SU-DHL-6 (cell line): ENCODE data around the gene KRTCAP2.

Experiments used
- EZH2phosphoT487 ChIP-seq: fragments of 200-600 bp; sonication (generic), shearing (Covaris generic); conservative IDR thresholded peaks from 2 replicates; pipeline ENCODE4 v1.6.1; 2018; ENCODE audit warnings: mild to moderate bottlenecking, antibody characterized with exemption, low read length, moderate library complexity, mixed read lengths
- TF ChIP-seq, protein P1 (sequence below): fragments of 200-600 bp; sonication (generic); IDR thresholded peaks from one replicate; pipeline ENCODE4 v1.5.1; 2017; ENCODE audit warnings: antibody characterized with exemption, mild to moderate bottlenecking, low read length, moderate library complexity; ENCODE audit not compliant: insufficient read depth, poor library complexity, severe bottlenecking

DNA sequence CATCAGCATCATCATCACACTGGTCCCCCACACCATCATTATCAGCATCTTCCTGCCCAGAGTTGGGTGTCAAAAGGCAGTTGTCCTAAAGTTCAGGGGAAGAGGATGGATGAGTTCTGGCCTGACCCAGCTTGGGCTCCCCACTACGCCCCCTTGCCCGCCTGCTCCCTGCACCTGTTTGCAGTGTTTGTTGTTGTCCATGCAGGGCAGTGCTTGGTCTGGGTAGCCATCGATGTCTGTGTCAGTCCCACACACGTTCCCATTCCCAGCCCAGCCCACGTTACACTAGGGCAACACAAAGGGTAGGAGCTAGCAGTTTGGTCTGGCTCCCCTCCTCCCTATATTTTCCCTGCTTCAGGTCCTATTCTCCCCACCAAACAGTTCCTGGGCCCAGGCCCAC, 27.8 kb upstream of the KRTCAP2 start:
- TF ChIP-seq, protein P1, sequence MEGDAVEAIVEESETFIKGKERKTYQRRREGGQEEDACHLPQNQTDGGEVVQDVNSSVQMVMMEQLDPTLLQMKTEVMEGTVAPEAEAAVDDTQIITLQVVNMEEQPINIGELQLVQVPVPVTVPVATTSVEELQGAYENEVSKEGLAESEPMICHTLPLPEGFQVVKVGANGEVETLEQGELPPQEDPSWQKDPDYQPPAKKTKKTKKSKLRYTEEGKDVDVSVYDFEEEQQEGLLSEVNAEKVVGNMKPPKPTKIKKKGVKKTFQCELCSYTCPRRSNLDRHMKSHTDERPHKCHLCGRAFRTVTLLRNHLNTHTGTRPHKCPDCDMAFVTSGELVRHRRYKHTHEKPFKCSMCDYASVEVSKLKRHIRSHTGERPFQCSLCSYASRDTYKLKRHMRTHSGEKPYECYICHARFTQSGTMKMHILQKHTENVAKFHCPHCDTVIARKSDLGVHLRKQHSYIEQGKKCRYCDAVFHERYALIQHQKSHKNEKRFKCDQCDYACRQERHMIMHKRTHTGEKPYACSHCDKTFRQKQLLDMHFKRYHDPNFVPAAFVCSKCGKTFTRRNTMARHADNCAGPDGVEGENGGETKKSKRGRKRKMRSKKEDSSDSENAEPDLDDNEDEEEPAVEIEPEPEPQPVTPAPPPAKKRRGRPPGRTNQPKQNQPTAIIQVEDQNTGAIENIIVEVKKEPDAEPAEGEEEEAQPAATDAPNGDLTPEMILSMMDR, result no peak
- no peak for TF ChIP-seq EZH2phosphoT487
